NCI-H2196 (cell line): ENCODE results near the gene GUF1.
"Not testable (repeated sequence)": the region's sequence is repeated elsewhere in the genome, so short reads cannot be mapped to it uniquely, and the experiment has no call there.

ENCODE experiments used
- DNase-seq: peaks from one replicate; lab custom pipeline; 2025; ENCODE audit not compliant: unreplicated experiment; lab: John Stamatoyannopoulos, UW

Gene GUF1

DNA sequence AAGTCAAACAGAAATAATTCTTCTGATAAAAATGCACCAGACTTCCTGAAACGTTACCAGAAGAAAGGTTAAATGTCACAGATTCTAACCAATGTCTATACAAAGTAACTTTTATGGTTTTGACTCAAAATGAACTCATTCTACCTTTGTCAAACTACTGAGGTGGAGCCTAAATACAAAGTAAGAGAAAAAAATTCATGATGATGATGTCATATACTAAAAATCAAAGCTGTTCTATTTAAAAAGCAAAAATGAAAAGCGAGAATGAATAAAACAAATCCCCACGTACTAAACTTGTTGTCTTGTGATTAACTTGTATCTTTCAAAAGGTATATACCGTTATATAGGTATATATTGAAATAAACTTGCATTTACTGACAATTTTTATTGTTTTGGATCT lies 26.5 kb downstream of the GUF1 start:
- no peak for DNase-seq

- DNase-seq = no peak
Measured at GRCh38 chr4:44713125-44713524, 34.9 kb downstream of the GUF1 start.

- DNase-seq = no peak
Measured at GRCh38 chr4:44716597-44716996, 38.4 kb downstream of the GUF1 start.

DNA sequence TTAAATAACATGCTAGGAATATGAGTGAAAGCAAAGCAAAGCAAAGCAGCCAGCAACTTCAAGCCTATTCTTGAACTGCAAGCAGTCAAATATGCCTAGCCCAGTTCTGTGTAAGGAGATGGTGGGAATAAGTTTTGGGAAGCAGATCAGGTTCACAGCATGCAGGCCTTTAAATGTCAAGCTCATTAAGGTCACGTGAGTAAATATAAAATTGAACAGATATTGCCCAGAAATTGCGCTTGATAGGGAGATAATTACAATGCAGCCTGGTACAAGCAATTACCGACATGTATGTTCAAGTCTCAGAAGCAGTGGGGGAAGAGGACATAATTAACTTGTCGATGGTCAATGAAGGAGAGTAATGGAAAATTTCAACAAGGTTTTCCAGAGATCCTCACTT lies 42.2 kb downstream of the GUF1 start:
- no peak for DNase-seq

- no peak for DNase-seq
Measured at GRCh38 chr4:44722001-44722400, 43.8 kb downstream of the GUF1 start.

GRCh38 chr4:44725166-44725565 lies 46.9 kb downstream of the GUF1 start:
- no peak for DNase-seq

DNA sequence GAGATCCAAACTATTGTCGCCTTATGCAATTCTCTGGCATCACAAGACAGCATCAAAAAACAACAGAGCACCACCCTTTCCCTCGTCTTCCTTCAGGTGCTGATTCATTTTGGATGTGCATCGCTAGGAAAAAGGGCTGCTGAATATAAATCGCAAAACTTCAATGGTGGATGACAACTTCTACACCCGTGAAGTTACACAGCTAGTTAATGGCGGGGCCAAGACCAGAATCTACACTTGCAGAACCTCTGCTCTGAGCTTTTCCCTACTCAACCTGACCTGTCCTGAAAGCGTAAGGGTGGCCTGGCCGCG lies 47.5 kb downstream of the GUF1 start:
- DNase-seq = no peak

DNA sequence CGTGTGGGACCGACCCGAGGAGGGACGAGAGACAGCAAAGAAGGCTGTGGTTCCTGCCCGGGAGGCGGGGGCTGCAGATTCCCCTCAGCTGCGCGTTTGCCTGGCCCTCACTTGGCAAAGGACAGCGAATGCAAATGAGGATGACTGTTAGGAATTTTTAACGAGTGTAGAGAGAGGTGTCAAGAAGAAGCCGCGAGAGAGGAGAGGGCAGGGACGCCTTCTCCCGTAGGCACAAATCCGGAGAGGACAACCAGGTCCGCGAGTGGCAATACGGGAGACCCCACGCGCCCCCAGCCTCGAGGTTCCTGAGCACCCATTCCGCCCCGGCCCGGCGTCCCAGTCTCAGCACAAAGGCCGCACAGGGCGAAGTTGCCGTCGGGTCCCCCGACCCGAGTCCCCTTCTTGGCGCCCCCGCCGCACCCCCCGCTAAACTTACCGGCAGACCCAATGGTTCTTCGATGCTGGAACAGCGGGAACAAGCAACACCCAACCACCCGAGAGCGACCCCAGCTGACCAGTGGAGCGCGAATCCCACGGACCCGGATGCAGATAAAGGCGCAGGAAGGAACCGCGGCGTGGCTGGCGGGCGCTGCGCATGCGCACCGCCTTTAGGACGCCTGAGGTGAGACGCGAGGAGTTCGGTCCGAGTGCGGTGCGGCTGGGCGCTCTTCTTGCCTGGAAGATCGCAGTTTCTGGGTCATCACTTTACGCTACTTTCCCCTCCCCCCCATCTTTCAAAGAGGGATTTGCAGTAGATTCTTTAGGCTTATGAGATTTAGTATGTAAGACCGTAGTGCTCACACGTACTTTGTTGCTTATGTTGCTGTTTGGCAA lies 48.0 kb downstream of the GUF1 start, which contains the start of gene GNPDA2:
TSS of gene GNPDA2 (minus strand) at position 519 of the 834 bp plus-strand sequence. CDS start 4,349 bp downstream, outside the sequence.
- DNase-seq = peak; percentile 85

GRCh38 chr4:44727471-44727870 lies 49.3 kb downstream of the GUF1 start:
- DNase-seq = no peak

GRCh38 chr4:44728694-44729093 lies 50.5 kb downstream of the GUF1 start:
- DNase-seq = not testable (repeated sequence)

GRCh38 chr4:44736900-44737299 lies 58.7 kb downstream of the GUF1 start:
- no peak for DNase-seq

- DNase-seq = no peak
Measured at GRCh38 chr4:44738615-44739014, 60.4 kb downstream of the GUF1 start.

GRCh38 chr4:44740201-44740600 lies 62.0 kb downstream of the GUF1 start:
- DNase-seq = no peak
